NB4 (cell line): Measurements from ENCODE around the gene AFAP1L2.

ENCODE experiments used
- DNase-seq: peaks from one replicate; pipeline ENCODE4 v3.0.0; 2010; ENCODE audit warnings: low read depth
- H3K4me3 ChIP-seq: one replicate; pipeline ENCODE4 v1.5.1; 2011; ENCODE audit warnings: mild to moderate bottlenecking, low read depth, low read length, moderate library complexity
- MAX ChIP-seq: IDR thresholded peaks from 2 replicates; pipeline ENCODE4 v1.6.1; 2011; ENCODE audit warnings: low read depth, low read length
- MYC ChIP-seq: IDR thresholded peaks from 2 replicates; pipeline ENCODE4 v1.6.1; 2011; ENCODE audit warnings: low read depth, low read length
- POLR2A ChIP-seq: IDR thresholded peaks from 2 replicates; pipeline ENCODE4 v1.6.1; 2011; ENCODE audit warnings: mild to moderate bottlenecking; ENCODE audit not compliant: insufficient read length; ENCODE audit errors: extremely low read depth
- TF ChIP-seq, protein P1 (sequence below): IDR thresholded peaks from one replicate; pipeline ENCODE4 v1.5.1; 2012; ENCODE audit warnings: low read depth, low read length

The AFAP1L2 gene

GRCh38 chr10:114274616-114275453, 129.5 kb downstream of the AFAP1L2 start:
- DNase-seq: no peak
- no peak for TF ChIP-seq MAX
- TF ChIP-seq, protein P1, sequence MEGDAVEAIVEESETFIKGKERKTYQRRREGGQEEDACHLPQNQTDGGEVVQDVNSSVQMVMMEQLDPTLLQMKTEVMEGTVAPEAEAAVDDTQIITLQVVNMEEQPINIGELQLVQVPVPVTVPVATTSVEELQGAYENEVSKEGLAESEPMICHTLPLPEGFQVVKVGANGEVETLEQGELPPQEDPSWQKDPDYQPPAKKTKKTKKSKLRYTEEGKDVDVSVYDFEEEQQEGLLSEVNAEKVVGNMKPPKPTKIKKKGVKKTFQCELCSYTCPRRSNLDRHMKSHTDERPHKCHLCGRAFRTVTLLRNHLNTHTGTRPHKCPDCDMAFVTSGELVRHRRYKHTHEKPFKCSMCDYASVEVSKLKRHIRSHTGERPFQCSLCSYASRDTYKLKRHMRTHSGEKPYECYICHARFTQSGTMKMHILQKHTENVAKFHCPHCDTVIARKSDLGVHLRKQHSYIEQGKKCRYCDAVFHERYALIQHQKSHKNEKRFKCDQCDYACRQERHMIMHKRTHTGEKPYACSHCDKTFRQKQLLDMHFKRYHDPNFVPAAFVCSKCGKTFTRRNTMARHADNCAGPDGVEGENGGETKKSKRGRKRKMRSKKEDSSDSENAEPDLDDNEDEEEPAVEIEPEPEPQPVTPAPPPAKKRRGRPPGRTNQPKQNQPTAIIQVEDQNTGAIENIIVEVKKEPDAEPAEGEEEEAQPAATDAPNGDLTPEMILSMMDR: no peak
- TF ChIP-seq POLR2A: no peak
- TF ChIP-seq MYC: no peak
- H3K4me3 ChIP-seq: no peak overlapping the region

DNA sequence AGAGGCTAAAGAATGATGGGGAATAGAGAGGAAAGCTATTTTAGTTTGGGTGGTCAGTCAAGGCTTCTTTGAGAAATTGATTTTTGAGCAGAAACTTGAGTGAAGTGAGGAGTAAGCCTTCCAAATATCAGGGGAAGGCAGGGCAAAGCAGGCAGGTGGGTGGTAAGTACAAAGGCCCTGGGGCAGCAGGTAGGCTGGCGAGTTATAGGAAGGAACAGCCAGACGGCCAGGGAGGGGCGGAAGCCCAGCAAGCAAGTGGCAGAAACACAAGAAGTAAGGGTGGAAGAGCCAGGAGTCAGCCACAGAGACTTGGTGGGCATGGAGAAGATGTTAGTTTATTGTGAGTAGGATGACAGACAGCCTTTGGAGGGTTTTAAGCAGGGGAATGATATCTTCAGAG, 130.4 kb downstream of the AFAP1L2 start:
- H3K4me3 ChIP-seq: no peak overlapping the region
- no peak for TF ChIP-seq MAX
- TF ChIP-seq, protein P1: no peak
- TF ChIP-seq MYC: no peak
- no peak for TF ChIP-seq POLR2A
- DNase-seq: no peak

- no peak overlapping the region for H3K4me3 ChIP-seq
- DNase-seq: no peak
- TF ChIP-seq POLR2A (no peak), MYC (no peak), MAX (no peak)
- TF ChIP-seq, protein P1: no peak
Observed at GRCh38 chr10:114272696-114273095, 131.6 kb downstream of the AFAP1L2 start.

DNA sequence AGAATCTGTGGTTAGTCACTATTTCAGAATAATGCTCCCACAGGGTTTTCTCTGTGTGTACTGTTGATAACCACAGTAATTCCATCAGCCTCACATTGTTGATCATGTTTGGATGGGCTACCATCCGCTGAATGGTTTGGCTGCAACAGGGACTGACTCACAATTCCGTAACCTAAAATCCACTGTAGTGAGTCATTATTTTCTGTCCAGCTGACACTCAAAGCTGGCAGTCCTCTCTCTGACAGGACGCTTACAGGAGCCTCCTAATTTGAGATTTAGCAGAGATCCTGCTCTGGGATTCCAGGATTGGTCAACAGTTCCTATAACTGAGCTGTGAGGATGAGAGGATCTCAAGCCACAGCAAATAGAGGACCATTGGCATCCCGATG, 132.5 kb downstream of the AFAP1L2 start:
- no peak overlapping the region for H3K4me3 ChIP-seq
- TF ChIP-seq, protein P1: no peak
- no peak for TF ChIP-seq MAX
- TF ChIP-seq MYC: no peak
- TF ChIP-seq POLR2A: no peak
- no peak for DNase-seq

- no peak for DNase-seq
- TF ChIP-seq, protein P1: no peak
- no peak for TF ChIP-seq POLR2A
- no peak overlapping the region for H3K4me3 ChIP-seq
Observed at GRCh38 chr10:114271075-114271778, 133.1 kb downstream of the AFAP1L2 start.
